Stimulated activated CD4-positive, alpha-beta T cell treated with anti-CD3 and anti-CD28 coated beads, Interleukin-12 subunit alpha, Interleukin-12 subunit beta, amount 100 ng/mL, for 24 hours (primary cell): Measurements from ENCODE around the gene ZIC1.

Experiments
- DNase-seq, 2 experiments: peaks; one replicate each; pipeline ENCODE4 v3.0.0-alpha.2; 2020; ENCODE audit warnings: low read depth in 2 of 2

Gene ZIC1

GRCh38 chr3:147380387-147380951 is 28.7 kb upstream of the ZIC1 start:
- no peak for DNase-seq

- no peak for DNase-seq
Measured at GRCh38 chr3:147380977-147381376, 28.2 kb upstream of the ZIC1 start.

GRCh38 chr3:147381596-147381995 is 27.6 kb upstream of the ZIC1 start:
- no peak for DNase-seq

GRCh38 chr3:147383617-147384016 is 25.5 kb upstream of the ZIC1 start:
- DNase-seq, result no peak

- no peak for DNase-seq
Measured at GRCh38 chr3:147384210-147385058, 24.7 kb upstream of the ZIC1 start.

- DNase-seq, result no peak
Measured at GRCh38 chr3:147385059-147386012, 23.8 kb upstream of the ZIC1 start.

- DNase-seq, result no peak
Measured at GRCh38 chr3:147387291-147387884, 21.8 kb upstream of the ZIC1 start.

GRCh38 chr3:147387885-147388699 is 21.1 kb upstream of the ZIC1 start:
- DNase-seq, result no peak

- DNase-seq, result no peak
Measured at GRCh38 chr3:147388700-147389580, 20.2 kb upstream of the ZIC1 start.

- no peak for DNase-seq
Measured at GRCh38 chr3:147389717-147390116, 19.4 kb upstream of the ZIC1 start.

GRCh38 chr3:147390589-147391569 is 18.3 kb upstream of the ZIC1 start:
- DNase-seq, result no peak

- no peak for DNase-seq
Measured at GRCh38 chr3:147391781-147392624, 17.2 kb upstream of the ZIC1 start.

GRCh38 chr3:147392625-147392946 is 16.6 kb upstream of the ZIC1 start:
- no peak for DNase-seq

GRCh38 chr3:147393261-147393942 is 15.8 kb upstream of the ZIC1 start:
- no peak for DNase-seq

- DNase-seq, result no peak
Measured at GRCh38 chr3:147393943-147394883, 15.0 kb upstream of the ZIC1 start.

GRCh38 chr3:147394884-147395225 is 14.3 kb upstream of the ZIC1 start:
- no peak for DNase-seq
